ENCODE data around the gene SPO11.

DNA sequence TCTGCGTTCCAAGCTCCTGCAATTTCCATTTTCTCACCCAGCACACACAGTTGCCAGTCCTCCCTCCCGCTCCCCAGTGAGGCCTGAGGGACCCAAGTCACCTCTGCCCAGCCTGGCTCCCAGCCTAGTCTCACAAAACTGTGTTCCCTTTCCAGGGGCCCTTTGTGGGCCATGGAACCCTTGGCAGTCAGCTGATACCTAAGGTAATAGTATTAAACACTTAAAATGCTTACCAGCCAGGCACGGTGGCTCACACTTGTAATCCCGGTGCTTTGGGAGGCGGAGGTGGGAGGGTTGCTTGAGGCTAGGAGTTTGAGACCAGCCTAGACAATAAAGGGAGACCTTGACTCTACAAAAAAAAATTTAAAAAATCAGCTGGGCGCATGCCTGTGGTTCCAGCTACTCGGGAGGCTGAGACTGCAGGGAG is 58.4 kb downstream of the SPO11 start:
- TF ChIP-seq EGR1 (IDR thresholded peaks at IDR 0.05; ENCODE audit: low read depth) (no peak), POLR2A (IDR thresholded peaks at IDR 0.05; ENCODE audit: borderline replicate concordance, extremely low read depth, insufficient read depth, insufficient read length) (no peak), YY1 (IDR thresholded peaks at IDR 0.05; ENCODE audit: extremely low read depth, insufficient replicate concordance, low read depth, low read length) (no peak), POLR2AphosphoS5 (IDR thresholded peaks at IDR 0.05; ENCODE audit: low read depth, low read length) (no peak), TCF7L2 (IDR thresholded peaks at IDR 0.05; ENCODE audit: borderline replicate concordance, extremely low read depth, insufficient read depth, insufficient read length) (no peak), ZFX (IDR thresholded peaks at IDR 0.05) (no peak), EZH2 (IDR thresholded peaks at IDR 0.05) (no peak), RAD21 (IDR thresholded peaks at IDR 0.05; ENCODE audit: low read depth) (no peak), CEBPB (IDR thresholded peaks at IDR 0.05; ENCODE audit: low read depth) (no peak), JUND (IDR thresholded peaks at IDR 0.05) (no peak)
- TF ChIP-seq, protein P1, sequence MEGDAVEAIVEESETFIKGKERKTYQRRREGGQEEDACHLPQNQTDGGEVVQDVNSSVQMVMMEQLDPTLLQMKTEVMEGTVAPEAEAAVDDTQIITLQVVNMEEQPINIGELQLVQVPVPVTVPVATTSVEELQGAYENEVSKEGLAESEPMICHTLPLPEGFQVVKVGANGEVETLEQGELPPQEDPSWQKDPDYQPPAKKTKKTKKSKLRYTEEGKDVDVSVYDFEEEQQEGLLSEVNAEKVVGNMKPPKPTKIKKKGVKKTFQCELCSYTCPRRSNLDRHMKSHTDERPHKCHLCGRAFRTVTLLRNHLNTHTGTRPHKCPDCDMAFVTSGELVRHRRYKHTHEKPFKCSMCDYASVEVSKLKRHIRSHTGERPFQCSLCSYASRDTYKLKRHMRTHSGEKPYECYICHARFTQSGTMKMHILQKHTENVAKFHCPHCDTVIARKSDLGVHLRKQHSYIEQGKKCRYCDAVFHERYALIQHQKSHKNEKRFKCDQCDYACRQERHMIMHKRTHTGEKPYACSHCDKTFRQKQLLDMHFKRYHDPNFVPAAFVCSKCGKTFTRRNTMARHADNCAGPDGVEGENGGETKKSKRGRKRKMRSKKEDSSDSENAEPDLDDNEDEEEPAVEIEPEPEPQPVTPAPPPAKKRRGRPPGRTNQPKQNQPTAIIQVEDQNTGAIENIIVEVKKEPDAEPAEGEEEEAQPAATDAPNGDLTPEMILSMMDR (IDR thresholded peaks at IDR 0.05 in 2 of 3, conservative IDR thresholded peaks at IDR 0.05 in 1 of 3; ENCODE audit: borderline replicate concordance in 1 of 3, insufficient read depth in 1 of 3, low read depth in 2 of 3, low read length in 2 of 3): no peak
- TF ChIP-seq, protein P2, sequence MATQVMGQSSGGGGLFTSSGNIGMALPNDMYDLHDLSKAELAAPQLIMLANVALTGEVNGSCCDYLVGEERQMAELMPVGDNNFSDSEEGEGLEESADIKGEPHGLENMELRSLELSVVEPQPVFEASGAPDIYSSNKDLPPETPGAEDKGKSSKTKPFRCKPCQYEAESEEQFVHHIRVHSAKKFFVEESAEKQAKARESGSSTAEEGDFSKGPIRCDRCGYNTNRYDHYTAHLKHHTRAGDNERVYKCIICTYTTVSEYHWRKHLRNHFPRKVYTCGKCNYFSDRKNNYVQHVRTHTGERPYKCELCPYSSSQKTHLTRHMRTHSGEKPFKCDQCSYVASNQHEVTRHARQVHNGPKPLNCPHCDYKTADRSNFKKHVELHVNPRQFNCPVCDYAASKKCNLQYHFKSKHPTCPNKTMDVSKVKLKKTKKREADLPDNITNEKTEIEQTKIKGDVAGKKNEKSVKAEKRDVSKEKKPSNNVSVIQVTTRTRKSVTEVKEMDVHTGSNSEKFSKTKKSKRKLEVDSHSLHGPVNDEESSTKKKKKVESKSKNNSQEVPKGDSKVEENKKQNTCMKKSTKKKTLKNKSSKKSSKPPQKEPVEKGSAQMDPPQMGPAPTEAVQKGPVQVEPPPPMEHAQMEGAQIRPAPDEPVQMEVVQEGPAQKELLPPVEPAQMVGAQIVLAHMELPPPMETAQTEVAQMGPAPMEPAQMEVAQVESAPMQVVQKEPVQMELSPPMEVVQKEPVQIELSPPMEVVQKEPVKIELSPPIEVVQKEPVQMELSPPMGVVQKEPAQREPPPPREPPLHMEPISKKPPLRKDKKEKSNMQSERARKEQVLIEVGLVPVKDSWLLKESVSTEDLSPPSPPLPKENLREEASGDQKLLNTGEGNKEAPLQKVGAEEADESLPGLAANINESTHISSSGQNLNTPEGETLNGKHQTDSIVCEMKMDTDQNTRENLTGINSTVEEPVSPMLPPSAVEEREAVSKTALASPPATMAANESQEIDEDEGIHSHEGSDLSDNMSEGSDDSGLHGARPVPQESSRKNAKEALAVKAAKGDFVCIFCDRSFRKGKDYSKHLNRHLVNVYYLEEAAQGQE (IDR thresholded peaks at IDR 0.05; ENCODE audit: low read depth): no peak
